Retinal pigment epithelial cell (primary cell): ENCODE measurements around the gene HDAC7.

Source experiments
- DNase-seq: peaks from one replicate; pipeline ENCODE4 v3.0.0-alpha.2; 2010; ENCODE audit warnings: low read depth
- H3K4me3 ChIP-seq: 2 replicates; pipeline ENCODE4 v1.5.1; 2011; ENCODE audit warnings: mild to moderate bottlenecking, low read length, control low read depth, moderate library complexity
- TF ChIP-seq, protein P1 (sequence below): conservative IDR thresholded peaks from 2 replicates; pipeline ENCODE4 v1.5.1; 2011; ENCODE audit warnings: low read depth, low read length, control low read depth, inconsistent platforms

Gene HDAC7

DNA sequence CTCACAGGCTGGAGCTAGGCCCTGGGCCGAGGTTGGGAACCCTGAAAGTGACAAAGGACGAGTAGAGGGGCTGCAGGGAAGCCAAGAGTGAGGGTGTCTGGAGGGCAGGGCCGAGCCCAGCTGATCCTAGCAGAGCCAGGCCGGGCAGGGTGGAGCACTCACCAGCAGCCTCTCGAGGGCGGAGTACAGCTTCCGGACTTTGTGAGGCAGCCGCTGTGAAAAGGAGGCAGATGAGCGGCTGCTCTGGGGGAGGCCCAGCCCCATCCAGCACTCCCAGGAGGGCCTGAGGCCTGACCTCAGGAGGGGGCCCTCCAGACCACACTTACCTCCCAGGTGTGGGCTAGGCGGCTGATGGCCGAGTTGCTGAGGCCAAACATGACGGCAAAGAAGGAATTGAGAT, 79.7 kb downstream of the HDAC7 start:
- no peak for DNase-seq
- TF ChIP-seq, protein P1, sequence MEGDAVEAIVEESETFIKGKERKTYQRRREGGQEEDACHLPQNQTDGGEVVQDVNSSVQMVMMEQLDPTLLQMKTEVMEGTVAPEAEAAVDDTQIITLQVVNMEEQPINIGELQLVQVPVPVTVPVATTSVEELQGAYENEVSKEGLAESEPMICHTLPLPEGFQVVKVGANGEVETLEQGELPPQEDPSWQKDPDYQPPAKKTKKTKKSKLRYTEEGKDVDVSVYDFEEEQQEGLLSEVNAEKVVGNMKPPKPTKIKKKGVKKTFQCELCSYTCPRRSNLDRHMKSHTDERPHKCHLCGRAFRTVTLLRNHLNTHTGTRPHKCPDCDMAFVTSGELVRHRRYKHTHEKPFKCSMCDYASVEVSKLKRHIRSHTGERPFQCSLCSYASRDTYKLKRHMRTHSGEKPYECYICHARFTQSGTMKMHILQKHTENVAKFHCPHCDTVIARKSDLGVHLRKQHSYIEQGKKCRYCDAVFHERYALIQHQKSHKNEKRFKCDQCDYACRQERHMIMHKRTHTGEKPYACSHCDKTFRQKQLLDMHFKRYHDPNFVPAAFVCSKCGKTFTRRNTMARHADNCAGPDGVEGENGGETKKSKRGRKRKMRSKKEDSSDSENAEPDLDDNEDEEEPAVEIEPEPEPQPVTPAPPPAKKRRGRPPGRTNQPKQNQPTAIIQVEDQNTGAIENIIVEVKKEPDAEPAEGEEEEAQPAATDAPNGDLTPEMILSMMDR, result no peak
- no peak overlapping the region for H3K4me3 ChIP-seq

DNA sequence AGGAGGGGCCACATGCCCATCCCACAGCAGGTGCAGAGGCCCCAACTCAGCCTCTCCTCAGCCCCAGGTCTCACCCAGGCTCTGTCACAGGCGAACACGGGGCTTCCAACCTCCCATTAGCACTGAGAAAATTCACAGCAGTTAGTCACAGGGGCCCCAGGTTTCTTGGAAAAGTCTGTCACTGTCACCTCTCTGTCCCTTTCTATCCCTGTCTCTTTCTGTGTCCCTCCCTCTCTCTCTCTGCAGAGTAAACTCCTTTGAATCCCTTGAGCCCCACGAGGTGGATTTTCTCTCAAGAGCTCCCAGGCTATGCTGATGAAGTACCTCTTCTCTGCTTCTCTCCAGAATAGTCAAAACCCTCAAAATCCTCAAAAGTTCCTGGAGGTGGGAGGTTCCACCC, 80.4 kb downstream of the HDAC7 start:
- H3K4me3 ChIP-seq, result no peak overlapping the region
- TF ChIP-seq, protein P1, result no peak
- no peak for DNase-seq

DNA sequence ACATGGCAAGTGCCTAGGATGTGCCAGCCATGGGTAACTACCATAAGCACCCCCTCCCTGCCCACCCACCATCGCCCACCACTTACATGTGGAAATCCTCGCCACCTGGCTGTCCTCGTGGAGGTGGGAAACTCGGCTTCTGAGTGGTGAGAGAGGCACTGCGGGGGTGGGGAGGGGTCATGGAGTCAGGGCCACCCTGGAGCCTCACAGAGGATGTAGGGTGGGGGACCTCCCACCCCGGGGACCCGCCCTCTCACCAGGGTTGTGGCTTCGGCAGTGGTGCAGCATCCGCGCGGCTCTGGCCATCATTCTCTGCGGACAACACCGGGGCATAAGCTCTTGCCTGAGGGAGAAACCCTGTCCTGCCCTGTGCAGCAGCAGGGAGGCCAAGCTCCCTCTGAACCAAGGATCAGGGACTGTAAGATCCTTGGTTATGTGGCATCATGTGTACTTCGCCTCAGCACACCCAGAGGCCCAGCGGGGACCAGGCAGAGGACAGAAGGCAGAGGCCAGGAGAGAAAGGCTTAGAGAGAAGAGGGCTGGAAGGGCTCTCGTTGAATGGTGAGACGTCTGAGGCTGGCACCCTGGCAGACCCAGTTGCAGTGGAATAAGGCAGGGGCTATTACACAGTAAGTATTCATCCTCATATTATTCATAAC, 81.6 kb downstream of the HDAC7 start:
- H3K4me3 ChIP-seq, result no peak overlapping the region
- DNase-seq, result no peak
- TF ChIP-seq, protein P1, result no peak

DNA sequence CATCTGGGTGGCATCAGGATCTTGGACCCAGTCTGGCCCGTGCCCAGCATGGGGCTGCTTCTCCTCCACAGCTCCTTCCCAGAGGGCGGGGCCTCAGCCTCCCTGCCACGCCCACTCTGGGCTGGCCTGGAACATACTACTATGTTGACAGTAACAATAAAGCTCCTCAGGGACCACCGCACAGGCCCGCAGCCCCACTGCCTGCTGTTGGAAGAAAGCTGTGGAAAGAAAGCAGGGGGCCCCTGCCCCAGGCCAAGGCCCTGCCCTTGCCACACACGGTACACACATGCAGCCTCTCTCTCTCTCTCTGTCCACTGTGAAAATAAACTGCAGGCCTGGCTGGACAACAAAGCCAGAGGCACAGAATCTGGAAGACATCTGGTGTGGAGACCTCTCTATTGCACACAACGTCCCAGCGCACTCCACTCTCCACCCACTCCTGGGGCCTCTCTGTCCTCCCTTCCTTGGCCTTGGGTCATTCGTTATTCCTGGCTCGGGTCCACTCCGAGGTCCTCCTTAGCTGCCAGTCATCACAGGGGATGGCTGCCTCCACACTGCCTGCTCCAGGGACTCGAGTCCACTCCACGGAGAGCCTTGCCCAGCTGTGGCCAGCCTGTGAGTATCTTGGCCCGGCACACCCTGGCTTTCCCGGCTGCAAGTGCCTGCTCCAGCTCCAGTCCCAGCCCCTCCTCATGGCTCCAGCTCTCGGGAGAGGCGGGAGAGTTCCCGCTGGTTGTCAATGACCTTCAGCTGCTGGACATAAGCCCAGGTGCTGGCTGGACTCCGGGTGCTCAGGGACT, 82.6 kb downstream of the HDAC7 start:
- TF ChIP-seq, protein P1, result no peak
- DNase-seq, result no peak
- H3K4me3 ChIP-seq, result no peak overlapping the region

DNA sequence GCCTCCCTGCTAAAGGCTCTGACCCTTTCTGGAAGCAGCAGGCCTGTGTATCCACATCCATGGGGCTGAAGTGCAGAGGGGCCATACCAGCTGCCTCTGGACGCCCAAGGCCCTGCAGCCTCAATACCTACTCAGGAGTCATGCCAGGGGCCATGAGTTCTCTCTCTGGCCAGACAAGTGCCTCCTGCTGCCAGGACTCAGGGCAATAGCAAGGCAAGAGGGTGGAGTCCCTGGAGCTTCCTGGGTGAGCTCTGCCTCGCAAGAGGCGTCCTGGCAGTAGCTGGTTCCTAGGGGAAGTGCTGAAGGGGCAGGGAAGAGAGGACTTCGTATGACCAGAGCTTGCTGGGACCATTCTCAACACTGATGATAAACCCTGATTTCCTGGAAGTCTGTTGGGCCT, 83.5 kb downstream of the HDAC7 start:
- no peak overlapping the region for H3K4me3 ChIP-seq
- DNase-seq, result no peak
- TF ChIP-seq, protein P1, result no peak

DNA sequence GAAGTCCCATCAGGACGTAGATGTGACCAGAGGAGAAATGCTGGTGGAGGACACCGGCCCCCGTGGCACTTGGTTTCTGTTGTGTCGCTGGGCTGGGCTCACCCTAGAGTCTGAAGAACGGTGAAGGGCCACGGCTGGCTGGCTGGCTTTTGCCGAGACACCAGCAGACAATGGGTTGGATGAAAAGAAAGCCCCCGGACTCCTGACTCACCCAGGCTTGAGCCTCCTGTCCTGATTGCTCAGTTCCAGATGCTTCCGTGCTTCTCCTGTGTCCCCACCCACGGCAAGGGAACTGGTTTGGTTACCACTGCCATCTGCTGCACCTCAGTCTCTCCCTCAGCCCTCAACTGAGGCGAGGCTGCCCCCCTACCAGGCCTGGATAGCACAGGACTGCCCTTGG, 84.1 kb downstream of the HDAC7 start:
- H3K4me3 ChIP-seq, result no peak overlapping the region
- no peak for DNase-seq
- TF ChIP-seq, protein P1, result no peak
